Neuronal stem cell (in vitro differentiated cells): ENCODE results near the gene RHBDL2.

ENCODE experiments used
- DNase-seq: peaks from one replicate; pipeline ENCODE4 v3.0.0-alpha.2; 2013; ENCODE audit warnings: low spot score
- H2AFZ ChIP-seq: one replicate; pipeline ENCODE4 v1.6.1; 2013; ENCODE audit warnings: mild to moderate bottlenecking, low read length, inconsistent platforms
- H2AK5ac ChIP-seq: 2 replicates; pipeline ENCODE4 v1.6.1; 2013; ENCODE audit warnings: low read depth, mild to moderate bottlenecking, inconsistent platforms, low read length, moderate library complexity, mixed read lengths
- H2BK120ac ChIP-seq: 2 replicates; pipeline ENCODE4 v1.6.1; 2013; ENCODE audit warnings: low read depth, mild to moderate bottlenecking, inconsistent platforms, low read length, moderate library complexity, mixed read lengths
- H2BK12ac ChIP-seq: one replicate; pipeline ENCODE4 v1.6.1; 2013; ENCODE audit warnings: low read length, inconsistent platforms
- H2BK15ac ChIP-seq: 2 replicates; pipeline ENCODE4 v1.6.1; 2013; ENCODE audit warnings: mild to moderate bottlenecking, low read length, inconsistent platforms, mixed read lengths
- H2BK5ac ChIP-seq: one replicate; pipeline ENCODE4 v1.6.1; 2013; ENCODE audit warnings: inconsistent platforms, mild to moderate bottlenecking, low read length, moderate library complexity
- H3K14ac ChIP-seq: one replicate; pipeline ENCODE4 v1.6.1; 2013; ENCODE audit warnings: low read length, inconsistent platforms
- H3K18ac ChIP-seq: 2 replicates; pipeline ENCODE4 v1.6.1; 2013; ENCODE audit warnings: low read length, inconsistent platforms
- H3K23ac ChIP-seq: 2 replicates; pipeline ENCODE4 v1.6.1; 2013; ENCODE audit warnings: low read depth, mild to moderate bottlenecking, mixed read lengths, low read length, inconsistent platforms; ENCODE audit not compliant: poor library complexity
- H3K27ac ChIP-seq: replicated peaks from 3 replicates; pipeline ENCODE4 v1.5.1; 2013; ENCODE audit warnings: low read length, inconsistent platforms
- H3K27me3 ChIP-seq, 3 experiments: 2 replicates each; pipeline ENCODE4 v1.6.1; 2013; ENCODE audit warnings: low read length in 3 of 3, mild to moderate bottlenecking in 2 of 3, inconsistent platforms in 1 of 3, low read depth in 1 of 3, mixed read lengths in 1 of 3, moderate library complexity in 1 of 3; ENCODE audit not compliant: control insufficient read depth in 3 of 3, insufficient read depth in 3 of 3
- H3K36me3 ChIP-seq, 2 donors: replicated peaks in 1 of 2; 2 replicates each; pipeline ENCODE4 v1.6.1; 2013; ENCODE audit warnings: low read length in 2 of 2; ENCODE audit not compliant: control insufficient read depth in 2 of 2, insufficient read depth in 2 of 2
- H3K4ac ChIP-seq: 2 replicates; pipeline ENCODE4 v1.6.1; 2013; ENCODE audit warnings: inconsistent platforms, mild to moderate bottlenecking, low read length, moderate library complexity
- H3K4me1 ChIP-seq, 2 donors: 1 replicate in 1 of 2; 2 replicates in 1 of 2; pipeline ENCODE4 v1.6.1; 2013; ENCODE audit warnings: low read length in 2 of 2, low read depth in 1 of 2; ENCODE audit not compliant: control insufficient read depth in 2 of 2, insufficient read depth in 1 of 2
- H3K4me2 ChIP-seq: one replicate; pipeline ENCODE4 v1.6.1; 2013; ENCODE audit warnings: mild to moderate bottlenecking, low read length, inconsistent platforms; ENCODE audit not compliant: insufficient read depth, poor library complexity, severe bottlenecking
- H3K4me3 ChIP-seq, 2 donors: 2 replicates each; pipeline ENCODE4 v1.5.1; 2013; ENCODE audit warnings: low read length in 2 of 2, mild to moderate bottlenecking in 2 of 2, inconsistent platforms in 1 of 2, moderate library complexity in 1 of 2
- H3K79me1 ChIP-seq: one replicate; pipeline ENCODE4 v1.6.1; 2013; ENCODE audit warnings: low read depth, mild to moderate bottlenecking, inconsistent platforms, low read length, moderate library complexity
- H3K9ac ChIP-seq: one replicate; pipeline ENCODE4 v1.6.1; 2013; ENCODE audit warnings: mild to moderate bottlenecking, low read depth, low read length, inconsistent platforms; ENCODE audit not compliant: poor library complexity
- H3K9me3 ChIP-seq, 2 donors: replicated peaks in 1 of 2; 2 replicates each; pipeline versions ENCODE3 to v1.6.1; 2013; ENCODE audit warnings: low read length in 2 of 2, mild to moderate bottlenecking in 2 of 2, inconsistent platforms in 1 of 2, low read depth in 1 of 2, mixed read lengths in 1 of 2, moderate library complexity in 1 of 2; ENCODE audit not compliant: control insufficient read depth in 2 of 2, insufficient read depth in 1 of 2
- H4K8ac ChIP-seq: one replicate; pipeline ENCODE4 v1.6.1; 2013; ENCODE audit warnings: low read depth, mild to moderate bottlenecking, inconsistent platforms, low read length, moderate library complexity
- H4K91ac ChIP-seq: one replicate; pipeline ENCODE4 v1.6.1; 2013; ENCODE audit warnings: low read length, low read depth, mild to moderate bottlenecking, inconsistent platforms; ENCODE audit not compliant: poor library complexity
- WGBS, 2 donors: extraction: QIAGEN DNeasy Blood & Tissue Kit; methylation state at CpG; one replicate each; pipeline ENCODE4 v1.1.7; 2013; ENCODE audit warnings: missing lambda C conversion rate in 2 of 2, mixed read lengths in 1 of 2; ENCODE audit not compliant: insufficient read length in 2 of 2, insufficient replicate concordance in 1 of 2; ENCODE audit errors: extremely low coverage in 2 of 2; 5-methylcytosine and 5-hydroxymethylcytosine counted together

The RHBDL2 gene

DNA sequence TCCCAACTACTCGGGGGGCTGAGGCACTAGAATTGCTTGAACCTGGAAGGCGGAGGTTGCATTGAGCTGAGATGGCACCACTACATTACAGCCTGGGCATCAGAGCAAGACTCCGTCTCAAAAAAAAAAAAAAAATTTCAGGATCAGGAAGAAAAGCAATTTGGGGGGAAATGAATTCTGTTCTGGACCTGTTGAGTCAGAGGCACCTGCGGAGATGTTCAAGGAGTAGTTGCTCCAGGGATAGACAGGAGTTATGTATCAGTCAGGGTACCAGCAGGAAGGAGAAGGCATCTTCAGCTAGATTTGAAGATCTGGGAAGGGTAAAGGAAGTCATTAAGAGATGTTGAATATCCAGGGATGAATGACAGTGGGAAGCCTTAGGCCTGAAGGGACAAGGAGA, 2.9 kb upstream of the RHBDL2 start:
- no peak overlapping the region for H3K14ac ChIP-seq

DNA sequence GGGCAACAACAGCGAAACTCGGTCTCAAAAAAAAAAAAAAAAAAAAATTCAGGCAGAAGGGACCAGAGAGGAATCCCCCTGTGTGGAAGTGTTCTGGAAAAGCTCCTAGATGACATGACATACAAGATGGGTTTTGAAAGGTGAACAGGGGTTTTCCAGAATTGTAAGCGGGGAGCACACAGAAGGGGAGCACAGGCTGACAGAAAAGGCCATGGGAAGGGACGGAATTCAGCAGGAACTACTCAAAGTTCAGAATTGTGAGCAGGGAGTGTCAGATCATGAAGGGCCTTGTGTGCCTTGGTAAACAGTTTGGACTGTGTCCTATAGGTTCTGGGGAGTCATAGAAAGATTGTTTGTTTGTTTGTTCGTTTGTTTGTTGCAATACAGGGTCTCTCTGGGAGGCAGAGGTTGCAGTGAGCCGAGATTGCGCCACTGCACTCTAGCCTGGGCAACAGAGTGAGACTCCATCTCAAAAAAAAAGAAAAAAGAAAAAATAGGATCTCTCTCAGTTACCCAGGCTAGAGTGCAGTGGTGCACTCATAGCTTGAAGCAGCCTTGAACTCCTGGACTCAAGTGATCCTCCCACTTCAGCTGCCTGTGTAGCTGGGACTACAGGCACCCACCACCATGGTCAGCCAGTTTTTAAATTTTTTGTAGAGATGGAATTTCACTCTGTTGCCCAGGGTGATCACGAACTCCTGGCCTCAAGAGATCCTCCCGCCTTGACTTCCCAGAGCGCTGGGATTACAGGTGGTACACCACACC, 1.2 kb upstream of the RHBDL2 start:
- Histone ChIP-seq H2AFZ (no peak overlapping the region), H3K9ac (no peak overlapping the region), H2BK5ac (no peak overlapping the region), H3K79me1 (no peaks in the 10 kb centered on the region), H3K4me3 (no peak overlapping the region), H2BK120ac (no peak overlapping the region), H2BK12ac (no peak overlapping the region), H3K27ac (no peak overlapping the region), H3K14ac (no peak overlapping the region), H2BK15ac (no peak overlapping the region), H4K91ac (no peak overlapping the region), H4K8ac (no peak overlapping the region), H3K9me3 (peaks cover 0 to 2% of the 10 kb centered on the region in 2 donors), H3K4me2 (no peak overlapping the region), H3K4me1 (peaks cover 2 to 4% of the 10 kb centered on the region in 2 donors), H3K18ac (no peak overlapping the region), H3K23ac (no peak overlapping the region), H3K36me3 (no peaks in the 10 kb centered on the region), H3K4ac (no peak overlapping the region), H2AK5ac (no peak overlapping the region), H3K27me3 (peaks cover 0 to 13% (median 0%) of the 10 kb centered on the region in 3 experiments)
- DNase-seq, result no peak
- WGBS, 2 donors, result no CpG with 5 or more reads among the region's 10 CpGs

More for the DNA sequence above, 2.9 kb upstream of the RHBDL2 start:
- H3K23ac ChIP-seq, result no peak overlapping the region
- no peak overlapping the region for H3K27ac ChIP-seq
- H3K4me2 ChIP-seq, result no peak overlapping the region
- no peak overlapping the region for H2AK5ac ChIP-seq
- WGBS, 2 donors, result no CpG with 5 or more reads among the region's 4 CpGs
- H3K18ac ChIP-seq, result no peak overlapping the region
- no peak overlapping the region for H2BK120ac ChIP-seq
- no peak overlapping the region for H3K4ac ChIP-seq
- no peaks in the 10 kb centered on the region for H3K36me3 ChIP-seq
- H3K4me3 ChIP-seq, result no peak overlapping the region
- no peak overlapping the region for H2BK12ac ChIP-seq
- H2AFZ ChIP-seq, result no peak overlapping the region
- no peak overlapping the region for H2BK15ac ChIP-seq
- H3K9me3 ChIP-seq, result peaks cover 0 to 2% of the 10 kb centered on the region in 2 donors
- no peak overlapping the region for H2BK5ac ChIP-seq
- H4K8ac ChIP-seq, result no peak overlapping the region
- H3K27me3 ChIP-seq, result peaks cover 0 to 13% (median 0%) of the 10 kb centered on the region in 3 experiments
- DNase-seq, result no peak
- peaks cover 2 to 4% of the 10 kb centered on the region in 2 donors for H3K4me1 ChIP-seq
- H4K91ac ChIP-seq, result no peak overlapping the region
- H3K79me1 ChIP-seq, result no peaks in the 10 kb centered on the region
- H3K9ac ChIP-seq, result no peak overlapping the region

DNA sequence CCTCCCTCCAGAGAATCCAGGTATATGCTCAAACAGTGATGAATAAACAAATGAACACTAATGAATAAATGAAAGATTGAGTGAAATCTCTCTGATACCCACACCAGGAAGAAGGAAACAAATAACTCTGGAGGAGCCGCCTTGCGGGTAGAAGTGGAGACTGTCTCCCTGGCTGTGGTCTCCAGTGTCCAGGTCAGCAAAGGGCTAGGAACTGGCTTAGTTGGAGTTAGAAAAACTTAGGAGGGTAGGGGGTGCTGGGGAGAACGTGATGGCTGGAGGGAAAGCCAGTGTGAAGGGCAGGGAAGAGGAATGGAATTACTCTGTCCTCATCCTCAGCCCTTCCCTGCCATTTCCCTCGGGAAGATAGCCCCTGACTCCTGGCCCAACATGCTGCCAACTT, 537 bp downstream of the RHBDL2 start:
- Histone ChIP-seq H2BK12ac (no peak overlapping the region), H4K91ac (no peak overlapping the region), H4K8ac (no peak overlapping the region), H3K27ac (no peak overlapping the region), H3K4me2 (no peak overlapping the region), H2BK5ac (no peak overlapping the region), H3K4me1 (peaks cover 2 to 4% of the 10 kb centered on the region in 2 donors), H3K9ac (no peak overlapping the region), H2AFZ (peak overlapping the region; percentile 68), H3K18ac (peak overlapping the region; percentile 32), H2BK15ac (no peak overlapping the region), H3K4ac (no peak overlapping the region), H3K4me3 (no peak overlapping the region), H3K9me3 (no peaks in the 10 kb centered on the region), H3K14ac (no peak overlapping the region), H3K36me3 (no peaks in the 10 kb centered on the region), H3K23ac (no peak overlapping the region), H3K79me1 (no peaks in the 10 kb centered on the region), H2BK120ac (no peak overlapping the region), H3K27me3 (peaks cover 0 to 13% (median 0%) of the 10 kb centered on the region in 3 experiments), H2AK5ac (no peak overlapping the region)
- DNase-seq, result no peak
- WGBS, 2 donors, result no CpG with 5 or more reads among the region's 4 CpGs

DNA sequence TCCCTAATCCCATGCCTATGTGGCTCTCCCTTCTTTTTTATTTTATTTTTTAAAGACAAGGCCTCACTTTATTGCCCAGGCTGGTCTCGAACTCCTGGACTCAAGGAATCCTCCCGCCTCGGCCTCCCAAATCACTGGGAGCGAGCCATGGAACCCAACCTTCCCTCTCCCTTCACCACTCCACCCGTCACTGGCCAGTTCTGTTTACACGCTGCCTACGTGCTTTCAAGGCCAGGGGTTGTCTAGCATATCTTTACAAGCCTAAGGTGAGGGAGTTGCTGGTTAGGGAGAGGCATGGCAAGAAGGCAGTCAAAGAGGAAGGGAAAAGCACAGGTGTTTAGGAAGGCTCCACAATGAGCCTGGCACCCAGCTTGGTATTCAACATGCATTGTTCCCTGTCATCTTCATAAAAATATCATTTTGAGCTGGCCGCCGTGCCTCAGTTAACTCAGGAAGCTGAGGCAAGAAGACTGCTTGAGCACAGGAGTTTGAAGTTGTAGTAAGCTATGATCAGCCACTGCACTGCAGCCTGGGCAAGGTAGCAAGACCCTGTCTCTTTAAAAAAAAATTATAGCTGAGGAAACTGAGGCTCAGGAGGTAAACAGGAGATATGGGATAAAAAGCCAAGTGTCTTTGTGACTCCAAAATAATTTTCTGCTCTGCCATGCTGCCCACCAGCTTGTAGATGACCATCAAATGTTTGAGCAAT, 1.1 kb downstream of the RHBDL2 start:
- no peak overlapping the region for H2BK15ac ChIP-seq
- no peak overlapping the region for H2BK120ac ChIP-seq
- no peak overlapping the region for H3K18ac ChIP-seq
- no peaks in the 10 kb centered on the region for H3K79me1 ChIP-seq
- H3K9ac ChIP-seq, result no peak overlapping the region
- no CpG with 5 or more reads among the region's 9 CpGs for WGBS, 2 donors
- no peak overlapping the region for H2BK12ac ChIP-seq
- no peak overlapping the region for H3K14ac ChIP-seq
- H3K4me1 ChIP-seq, result peaks cover 2 to 4% of the 10 kb centered on the region in 2 donors
- no peak overlapping the region for H3K4ac ChIP-seq
- H4K8ac ChIP-seq, result no peak overlapping the region
- H3K36me3 ChIP-seq, result no peaks in the 10 kb centered on the region
- H3K23ac ChIP-seq, result no peak overlapping the region
- no peak for DNase-seq
- no peak overlapping the region for H3K4me2 ChIP-seq
- no peak overlapping the region for H2AFZ ChIP-seq
- H3K27me3 ChIP-seq, result peaks cover 0 to 13% (median 0%) of the 10 kb centered on the region in 3 experiments
- H3K27ac ChIP-seq, result no peak overlapping the region
- H3K4me3 ChIP-seq, result no peak overlapping the region
- no peak overlapping the region for H2BK5ac ChIP-seq
- H2AK5ac ChIP-seq, result no peak overlapping the region
- H4K91ac ChIP-seq, result no peak overlapping the region
- no peaks in the 10 kb centered on the region for H3K9me3 ChIP-seq
